H1 (cell line): ENCODE data around the gene JUP. TPM values are rescaled to one million over a fixed set of nuclear protein-coding genes. Genes with fewer than 3 reads are reported as not detected.

Source experiments
- CTCF ChIA-PET: fragments of 300-600 bp; sonication (Branson Sonifier 250); formaldehyde crosslinking; loops from one replicate; lab custom pipeline; 2021; ENCODE audit not compliant: partially characterized antibody; lab: Charles Lee
- POLR2A ChIA-PET: fragments of 300-600 bp; sonication (Branson Sonifier 250); formaldehyde crosslinking; loops from one replicate; lab custom pipeline; 2021; ENCODE audit warnings: inconsistent platforms; ENCODE audit not compliant: partially characterized antibody; lab: Charles Lee
- DNase-seq, 2 experiments: peaks; one replicate each; pipeline versions ENCODE4 v3.0.0 to v3.0.0-alpha.2; 2010 to 2022; ENCODE audit warnings: low spot score in 2 of 2, low read depth in 1 of 2, mixed read lengths in 1 of 2
- FAIRE-seq: peaks from 2 replicates; lab custom pipeline; 2011; peaks lifted over from hg19 to GRCh38; lab: Jason Lieb, UNC
- H2AFZ ChIP-seq: 2 replicates; pipeline ENCODE4 v1.8.1; 2012; ENCODE audit warnings: low read length, inconsistent platforms
- H2AK5ac ChIP-seq: 2 replicates; pipeline ENCODE4 v1.6.1; 2013; ENCODE audit warnings: low read depth, low read length
- H2BK120ac ChIP-seq: replicated peaks from 2 replicates; pipeline ENCODE3; 2013; ENCODE audit warnings: low read depth, low read length, inconsistent platforms
- H2BK12ac ChIP-seq: 2 replicates; pipeline ENCODE4 v1.6.1; 2013; ENCODE audit warnings: low read depth, low read length
- H2BK15ac ChIP-seq: 2 replicates; pipeline ENCODE4 v1.6.1; 2013; ENCODE audit warnings: low read length
- H2BK20ac ChIP-seq: 2 replicates; pipeline ENCODE4 v1.6.1; 2013; ENCODE audit warnings: low read length
- H2BK5ac ChIP-seq: 2 replicates; pipeline ENCODE4 v1.6.1; 2013; ENCODE audit warnings: low read depth, low read length
- H3K14ac ChIP-seq: 2 replicates; pipeline ENCODE4 v1.6.1; 2013; ENCODE audit warnings: inconsistent platforms; ENCODE audit not compliant: insufficient read length
- H3K18ac ChIP-seq: 2 replicates; pipeline ENCODE4 v1.6.1; 2013; ENCODE audit warnings: low read length; ENCODE audit errors: extremely low read depth
- H3K23ac ChIP-seq: 2 replicates; pipeline ENCODE4 v1.6.1; 2013; ENCODE audit warnings: inconsistent platforms; ENCODE audit not compliant: insufficient read length
- H3K23me2 ChIP-seq: 2 replicates; pipeline ENCODE4 v1.6.1; 2013; ENCODE audit warnings: low read depth, low read length
- H3K27ac ChIP-seq: 2 replicates; pipeline ENCODE4 v1.6.1; 2011; ENCODE audit warnings: low read depth, low read length, inconsistent platforms
- H3K27me3 ChIP-seq, 4 experiments: replicated peaks in 1 of 4; 1 replicate in 1 of 4; 2 replicates in 3 of 4; pipeline versions ENCODE4 v1.6.1 to v1.8.1; 2011 to 2013; ENCODE audit warnings: low read length in 3 of 4, mild to moderate bottlenecking in 3 of 4, inconsistent platforms in 2 of 4, mixed read lengths in 2 of 4, moderate library complexity in 1 of 4; ENCODE audit not compliant: control insufficient read depth in 3 of 4, insufficient read depth in 3 of 4; ENCODE audit errors: extremely low read depth in 1 of 4
- H3K36me3 ChIP-seq, 4 experiments: 2 replicates each; pipeline versions ENCODE4 v1.6.1 to v1.8.1; 2011 to 2013; ENCODE audit warnings: mild to moderate bottlenecking in 4 of 4, low read length in 3 of 4, moderate library complexity in 2 of 4, control low read depth in 1 of 4, inconsistent platforms in 1 of 4; ENCODE audit not compliant: insufficient read depth in 4 of 4, control insufficient read depth in 2 of 4
- H3K4ac ChIP-seq: replicated peaks from 2 replicates; pipeline ENCODE3; 2013; ENCODE audit warnings: low read length, low read depth, mixed read lengths, inconsistent platforms; ENCODE audit not compliant: insufficient read length
- H3K4me1 ChIP-seq, 4 experiments: replicated peaks in 1 of 4; 1 replicate in 1 of 4; 2 replicates in 3 of 4; pipeline versions ENCODE4 v1.6.1 to v1.8.1; 2011 to 2013; ENCODE audit warnings: low read length in 3 of 4, inconsistent platforms in 2 of 4, mixed read lengths in 1 of 4; ENCODE audit not compliant: insufficient read depth in 4 of 4, control insufficient read depth in 3 of 4
- H3K4me2 ChIP-seq, 2 experiments: 2 replicates each; pipeline versions ENCODE4 v1.6.1 to v1.8.1; 2011 to 2013; ENCODE audit warnings: low read depth in 2 of 2, low read length in 2 of 2, control low read depth in 1 of 2, inconsistent platforms in 1 of 2, mild to moderate bottlenecking in 1 of 2; ENCODE audit not compliant: insufficient read depth in 1 of 2
- H3K4me3 ChIP-seq, 4 experiments: fragments of 200-600, 300-600 bp in 1 of 4; sonication (generic), shearing (Covaris generic), sonication (Bioruptor Twin) in 1 of 4; 2 replicates each; pipeline versions ENCODE4 v1.5.1 to v1.8.1; 2011 to 2016; ENCODE audit warnings: low read length in 4 of 4, low read depth in 3 of 4, control low read depth in 2 of 4, inconsistent platforms in 2 of 4, mild to moderate bottlenecking in 2 of 4, mixed read lengths in 1 of 4, moderate library complexity in 1 of 4; ENCODE audit not compliant: insufficient read depth in 2 of 4; ENCODE audit errors: extremely low read depth in 1 of 4
- H3K56ac ChIP-seq: replicated peaks from 2 replicates; pipeline ENCODE3; 2013; ENCODE audit warnings: low read depth, mild to moderate bottlenecking, mixed read lengths, low read length, inconsistent platforms; ENCODE audit not compliant: insufficient read length
- H3K79me1 ChIP-seq: 2 replicates; pipeline ENCODE4 v1.6.1; 2013; ENCODE audit warnings: low read depth, low read length, control low read depth
- H3K79me2 ChIP-seq, 2 experiments: 2 replicates each; pipeline versions ENCODE4 v1.6.1 to v1.8.1; 2012 to 2013; ENCODE audit warnings: low read length in 2 of 2, mild to moderate bottlenecking in 2 of 2, inconsistent platforms in 1 of 2; ENCODE audit not compliant: insufficient read depth in 2 of 2, control insufficient read depth in 1 of 2
- H3K9ac ChIP-seq, 4 experiments: replicated peaks in 1 of 4; 1 replicate in 1 of 4; 2 replicates in 3 of 4; pipeline versions ENCODE4 v1.6.1 to v1.8.1; 2011 to 2013; ENCODE audit warnings: low read depth in 3 of 4, low read length in 3 of 4, control low read depth in 2 of 4, mild to moderate bottlenecking in 2 of 4, moderate library complexity in 2 of 4, inconsistent platforms in 1 of 4; ENCODE audit errors: extremely low read depth in 1 of 4
- H3K9me3 ChIP-seq, 2 experiments: 2 replicates each; pipeline versions ENCODE4 v1.6.1 to v1.8.1; 2012 to 2013; ENCODE audit warnings: mild to moderate bottlenecking in 2 of 2, moderate library complexity in 2 of 2, control low read depth in 1 of 2, inconsistent platforms in 1 of 2, low read depth in 1 of 2, low read length in 1 of 2, mixed read lengths in 1 of 2; ENCODE audit not compliant: insufficient read depth in 2 of 2
- H4K20me1 ChIP-seq, 2 experiments: replicated peaks in 1 of 2; 2 replicates each; pipeline versions ENCODE3 to v1.8.1; 2011 to 2013; ENCODE audit warnings: inconsistent platforms in 2 of 2, low read length in 2 of 2, mild to moderate bottlenecking in 1 of 2; ENCODE audit not compliant: insufficient read depth in 2 of 2, control insufficient read depth in 1 of 2
- H4K5ac ChIP-seq: 2 replicates; pipeline ENCODE4 v1.6.1; 2013; ENCODE audit warnings: low read length, low read depth, mixed read lengths, inconsistent platforms; ENCODE audit not compliant: insufficient read length
- H4K8ac ChIP-seq: 2 replicates; pipeline ENCODE4 v1.8.0; 2013; ENCODE audit warnings: mild to moderate bottlenecking, moderate library complexity, low read length, inconsistent platforms; ENCODE audit not compliant: insufficient read depth; ENCODE audit errors: extremely low read depth
- H4K91ac ChIP-seq: replicated peaks from 2 replicates; pipeline ENCODE3; 2013; ENCODE audit warnings: low read length, mixed read lengths, inconsistent platforms; ENCODE audit not compliant: insufficient read length
- BRCA1 ChIP-seq: IDR thresholded peaks from 2 replicates; pipeline ENCODE4 v1.6.1; 2012; ENCODE audit warnings: low read depth, low read length, improper control_type of control experiment
- CHD1 ChIP-seq: IDR thresholded peaks from 2 replicates; pipeline ENCODE4 v1.6.1; 2012; ENCODE audit warnings: low read depth, low read length, improper control_type of control experiment
- JUN ChIP-seq: IDR thresholded peaks from 2 replicates; pipeline ENCODE4 v1.6.1; 2011; ENCODE audit warnings: low read depth, mild to moderate bottlenecking, improper control_type of control experiment, low read length
- KDM1A ChIP-seq: fragments of 200-600, 300-600 bp; sonication (generic); IDR thresholded peaks from 2 replicates; pipeline ENCODE4 v1.7.1; 2016; ENCODE audit warnings: mild to moderate bottlenecking, low read length, borderline replicate concordance
- KDM5A ChIP-seq: fragments of 200-600 bp; IDR thresholded peaks from 2 replicates; pipeline ENCODE4 v1.7.1; 2012; ENCODE audit warnings: mild to moderate bottlenecking, low read length, inconsistent platforms, mixed read lengths
- POLR2A ChIP-seq, 2 experiments: IDR thresholded peaks; 1 replicate in 1 of 2; 2 replicates in 1 of 2; pipeline ENCODE4 v1.6.1; 2011; ENCODE audit warnings: low read depth in 2 of 2, low read length in 2 of 2, mild to moderate bottlenecking in 2 of 2; ENCODE audit errors: control extremely low read depth in 1 of 2
- RBBP5 ChIP-seq: IDR thresholded peaks from 2 replicates; pipeline ENCODE4 v1.7.1; 2012; ENCODE audit warnings: low read depth, mild to moderate bottlenecking, inconsistent platforms, low read length, moderate library complexity, borderline replicate concordance
- SIRT6 ChIP-seq: IDR thresholded peaks from one replicate; pipeline ENCODE4 v1.7.1; 2012; ENCODE audit warnings: low read length, inconsistent platforms
- SP4 ChIP-seq: IDR thresholded peaks from 2 replicates; pipeline ENCODE4 v1.6.1; 2012; ENCODE audit warnings: low read length, inconsistent platforms
- YY1 ChIP-seq: IDR thresholded peaks from 2 replicates; pipeline ENCODE4 v1.6.1; 2011; ENCODE audit warnings: low read depth, mild to moderate bottlenecking, low read length
- WGBS, 2 experiments: shearing (Covaris generic) in 1 of 2; methylation state at CpG; one replicate each; pipeline versions ENCODE4 v1.1.6 to v1.1.7; 2013 to 2015; ENCODE audit warnings: low lambda C conversion rate in 2 of 2, mixed read lengths in 2 of 2, inconsistent platforms in 1 of 2, low coverage in 1 of 2, missing lambda C conversion rate in 1 of 2; ENCODE audit not compliant: insufficient replicate concordance in 2 of 2, insufficient coverage in 1 of 2, insufficient read length in 1 of 2; ENCODE audit errors: extremely low coverage in 1 of 2, missing lambda C conversion rate in 1 of 2; 5-methylcytosine and 5-hydroxymethylcytosine counted together
- polyA plus RNA-seq, 7 experiments: library from polyadenylated mRNA; depleted of rRNA in 3 of 7; stranded (reverse) in 5 of 7; unstranded in 2 of 7; fragments of >200 nt in 5 of 7; fragments of 200-250 nt in 2 of 7; gene quantifications; 1 replicate in 5 of 7; 2 replicates in 1 of 7; 4 replicates in 1 of 7; pipeline versions ENCODE4 v1.2.1 to v1.2.3, GENCODE V29; 2011 to 2013; ENCODE audit warnings: missing spikeins in 2 of 7, mixed read lengths in 2 of 7
- total RNA-seq: library from RNA; stranded (reverse); fragmentation: NEBNext Ultra II Directional; extraction: Animal tissue kit (Norgen Biotek cat#: 25700); gene quantifications from 2 replicates; pipeline ENCODE4 v1.2.1, GENCODE V29; 2021

JUP gene
- total and polyA plus RNA-seq, 2 of the 8 experiments (the other 6 are each of a cell fraction or from before 2014, with no cell fraction given): 62.8 to 102 TPM

GRCh38 chr17:41718287-41718645 lies 68.2 kb downstream of the JUP start:
- no peaks in the 10 kb centered on the region for H3K9me3 ChIP-seq
- no peak overlapping the region for H3K14ac ChIP-seq
- peaks cover 0 to 2% (median 0%) of the 10 kb centered on the region in 4 experiments; a peak in 2 of 7 replicates for H3K4me1 ChIP-seq
- H3K18ac ChIP-seq: no peak overlapping the region
- H2BK12ac ChIP-seq: no peak overlapping the region
- H2BK120ac ChIP-seq: no peak overlapping the region
- H2BK15ac ChIP-seq: no peak overlapping the region
- no peaks in the 10 kb centered on the region for H3K79me1 ChIP-seq
- 84% methylated on average over 5 of the region's 5 CpGs; no CpG with 5 or more reads in 1 of the 2 experiments for WGBS, 2 experiments
- no peaks in the 10 kb centered on the region for H3K79me2 ChIP-seq
- TF ChIP-seq JUN (no peak), BRCA1 (no peak), YY1 (no peak), SP4 (no peak), KDM1A (no peak), KDM5A (no peak), RBBP5 (no peak), SIRT6 (no peak), CHD1 (no peak), POLR2A (IDR thresholded peaks at IDR 0.05; ENCODE audit: control extremely low read depth in 1 of 2, low read depth in 2 of 2, low read length in 2 of 2) (no peak)
- DNase-seq: no peak
- CTCF ChIA-PET: interaction anchor here (1.2 to 3.6 kb wide), 4 partner anchors 9 to 68 kb away, joined by 4 to 20 read pairs (median 8); partner anchors contain the start of gene JUP
- no peak overlapping the region for H3K4me3 ChIP-seq
- H3K36me3 ChIP-seq: no peaks in the 10 kb centered on the region
- no peak for FAIRE-seq
- H3K56ac ChIP-seq: no peak overlapping the region
- no peaks in the 10 kb centered on the region for H3K23me2 ChIP-seq
- no peak overlapping the region for H4K91ac ChIP-seq
- H4K5ac ChIP-seq: no peak overlapping the region
- H2BK20ac ChIP-seq: no peak overlapping the region
- H2AK5ac ChIP-seq: no peak overlapping the region
- H4K8ac ChIP-seq: no peak overlapping the region
- no peak overlapping the region for H3K4me2 ChIP-seq
- peaks cover 0 to 7% (median 2%) of the 10 kb centered on the region in 4 experiments; a peak in 3 of 7 replicates for H3K27me3 ChIP-seq
- H3K27ac ChIP-seq: no peak overlapping the region
- no peaks in the 10 kb centered on the region for H4K20me1 ChIP-seq
- H3K23ac ChIP-seq: no peak overlapping the region
- H2BK5ac ChIP-seq: no peak overlapping the region
- H3K9ac ChIP-seq: no peak overlapping the region
- POLR2A ChIA-PET: interaction anchor here (1.0 to 22.1 kb wide), 4 partner anchors 10 to 26 kb away, joined by 4 to 378 read pairs (median 11); partner anchors contain the start of genes EIF1 and HAP1
- H3K4ac ChIP-seq: no peak overlapping the region
- H2AFZ ChIP-seq: no peak overlapping the region
